K562 (cell line): ENCODE data around the gene MLLT6. TPM values are rescaled to one million over a fixed set of nuclear protein-coding genes. Genes with fewer than 3 reads are reported as not detected.

ENCODE experiments used
- BRF1 ChIP-seq: IDR thresholded peaks from 3 replicates; pipeline ENCODE4 v1.6.1; 2011; ENCODE audit warnings: borderline replicate concordance, mild to moderate bottlenecking; ENCODE audit not compliant: insufficient read length; ENCODE audit errors: extremely low read depth
- CTCFL ChIP-seq: IDR thresholded peaks from 2 replicates; pipeline ENCODE4 v1.6.1; 2011; ENCODE audit warnings: borderline replicate concordance, low read depth, mild to moderate bottlenecking, moderate library complexity, low read length; ENCODE audit not compliant: insufficient read depth, poor library complexity, severe bottlenecking
- E2F6 ChIP-seq, 2 experiments: IDR thresholded peaks; 2 replicates each; pipeline ENCODE4 v1.6.1; 2011; ENCODE audit warnings: borderline replicate concordance in 1 of 2, control low read depth in 1 of 2, low read depth in 1 of 2, low read length in 1 of 2, mild to moderate bottlenecking in 1 of 2, mixed read lengths in 1 of 2, moderate library complexity in 1 of 2; ENCODE audit not compliant: insufficient read depth in 1 of 2, insufficient read length in 1 of 2, poor library complexity in 1 of 2, severe bottlenecking in 1 of 2; ENCODE audit errors: extremely low read depth in 1 of 2
- GTF3C2 ChIP-seq: IDR thresholded peaks from 3 replicates; pipeline ENCODE4 v1.6.1; 2011; ENCODE audit warnings: borderline replicate concordance, mild to moderate bottlenecking, moderate library complexity; ENCODE audit not compliant: insufficient read length; ENCODE audit errors: extremely low read depth
- JUNB ChIP-seq: fragments of 450-650 bp; formaldehyde crosslinking; conservative IDR thresholded peaks from 2 replicates; pipeline ENCODE4 v1.4.0; 2020; ENCODE audit warnings: mild to moderate bottlenecking
- KHSRP ChIP-seq: fragments of 450-650 bp; IDR thresholded peaks from 2 replicates; pipeline ENCODE4 v1.6.1; 2017
- KLF6 ChIP-seq: fragments of 250-450 bp; sonication (Bioruptor Pico); IDR thresholded peaks from 2 replicates; pipeline ENCODE4 v1.4.0; 2020; ENCODE audit warnings: mild to moderate bottlenecking, moderate library complexity, borderline replicate concordance
- MTA1 ChIP-seq: fragments of 450-650 bp; IDR thresholded peaks from 2 replicates; pipeline ENCODE4 v1.6.1; 2017; ENCODE audit warnings: borderline replicate concordance
- PHF20 ChIP-seq: fragments of 450-650 bp; IDR thresholded peaks from 2 replicates; pipeline ENCODE4 v1.6.1; 2018; ENCODE audit not compliant: partially characterized antibody
- POLR2H ChIP-seq: IDR thresholded peaks from 2 replicates; pipeline ENCODE4 v1.6.1; 2016; ENCODE audit warnings: missing genetic modification characterization, low read depth, mild to moderate bottlenecking, control low read depth, missing compliant biosample characterization, moderate library complexity
- SP2 ChIP-seq: IDR thresholded peaks from 2 replicates; pipeline ENCODE4 v1.6.1; 2011; ENCODE audit warnings: mild to moderate bottlenecking, low read depth, low read length, moderate library complexity; ENCODE audit not compliant: poor library complexity, severe bottlenecking; ENCODE audit errors: extremely low read depth
- SUPT5H ChIP-seq: fragments of 450-650 bp; IDR thresholded peaks from 2 replicates; pipeline ENCODE4 v1.6.1; 2016
- ZBTB43 ChIP-seq: sonication (generic); formaldehyde crosslinking; IDR thresholded peaks from 2 replicates; pipeline ENCODE4 v1.8.0; 2023; ENCODE audit warnings: mild to moderate bottlenecking, missing genetic modification reagents
- ZNF280A ChIP-seq: fragments of 450-650 bp; IDR thresholded peaks from 2 replicates; pipeline ENCODE4 v1.6.1; 2018; ENCODE audit warnings: mild to moderate bottlenecking, low read depth; ENCODE audit not compliant: partially characterized antibody
- polyA plus RNA-seq, 8 experiments: library from polyadenylated mRNA; depleted of rRNA in 4 of 8; stranded (reverse) in 5 of 8; unstranded in 3 of 8; fragments of >200 nt; fragmentation: Nextera tagmentation in 2 of 8; fragmentation: Illumina TruSeq in 1 of 8; extraction: Ambion mirVana in 2 of 8; extraction: Trizol in 1 of 8; gene quantifications; 2 replicates each; pipeline versions ENCODE4 v1.2.1 to v1.2.3, GENCODE V29; 2011 to 2014; ENCODE audit warnings: inconsistent platforms in 1 of 8, missing spikeins in 1 of 8
- total RNA-seq, 7 experiments: library from RNA; depleted of rRNA in 6 of 7; stranded (reverse); fragments of >200 nt in 6 of 7; fragmentation: Illumina TruSeq in 2 of 7; extraction: Trizol in 2 of 7; gene quantifications; 2 replicates each; pipeline versions ENCODE4 v1.2.1 to v1.2.3, GENCODE V29; 2011 to 2021; ENCODE audit warnings: low replicate concordance in 1 of 7

MLLT6 gene
- total and polyA plus RNA-seq, 9 of the 15 experiments (the other 6 are each of a cell fraction or from before 2014, with no cell fraction given): 3.1 to 71.7 (median 30.0) TPM

- TF ChIP-seq E2F6 (IDR thresholded peaks at IDR 0.05; ENCODE audit: borderline replicate concordance in 1 of 2, extremely low read depth in 1 of 2, insufficient read depth in 1 of 2, insufficient read length in 1 of 2, low read depth in 1 of 2, low read length in 1 of 2, poor library complexity in 1 of 2, severe bottlenecking in 1 of 2) (peak in 1 of 2 experiments; percentile 4), POLR2H (tag) (peak; percentile 99), JUNB (no peak), SUPT5H (0 out of 2 replicates have a peak, but pooled peaks have one; percentile 45), ZNF280A (peak; percentile 21), MTA1 (0 out of 2 replicates have a peak, but pooled peaks have one; percentile 17), GTF3C2 (peak; percentile 86), CTCFL (no peak), SP2 (no peak), PHF20 (peak; percentile 66), KLF6 (no peak), BRF1 (peak; percentile 74), ZBTB43 (CRISPR knock-in tag) (no peak), KHSRP (no peak)
These were observed 46.8 kb downstream of the MLLT6 start (continued) for GRCh38 chr17:38751808-38752307.
